CD1c-positive myeloid dendritic cell (primary cell): ENCODE results near the gene TEX101.
"Not testable (repeated sequence)": the region's sequence is repeated elsewhere in the genome, so short reads cannot be mapped to it uniquely, and the experiment has no call there.

Experiments used
- DNase-seq: peaks from one replicate; pipeline ENCODE4 v3.0.0-alpha.2; 2016; ENCODE audit errors: extremely low spot score

The TEX101 gene

DNA sequence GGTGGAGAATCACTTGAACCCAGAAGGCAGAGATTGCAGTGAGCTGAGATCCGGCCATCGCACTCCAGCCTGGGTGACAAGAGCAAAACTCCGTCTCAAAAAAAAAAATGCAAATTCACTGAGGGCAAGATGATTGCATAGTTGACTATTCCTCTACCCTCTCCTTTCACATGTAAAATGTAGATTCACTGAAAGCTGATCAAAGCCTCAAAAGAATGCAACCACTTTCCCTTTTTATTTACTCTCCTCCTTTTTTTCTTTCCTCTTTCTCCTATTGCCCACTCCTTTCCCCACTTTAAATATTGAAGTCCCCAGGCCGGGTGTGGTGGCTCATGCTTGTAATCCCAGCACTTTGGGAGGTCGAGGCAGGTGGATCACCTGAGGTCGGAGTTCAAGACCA, 6.3 kb downstream of the TEX101 start:
- no peak for DNase-seq

DNA sequence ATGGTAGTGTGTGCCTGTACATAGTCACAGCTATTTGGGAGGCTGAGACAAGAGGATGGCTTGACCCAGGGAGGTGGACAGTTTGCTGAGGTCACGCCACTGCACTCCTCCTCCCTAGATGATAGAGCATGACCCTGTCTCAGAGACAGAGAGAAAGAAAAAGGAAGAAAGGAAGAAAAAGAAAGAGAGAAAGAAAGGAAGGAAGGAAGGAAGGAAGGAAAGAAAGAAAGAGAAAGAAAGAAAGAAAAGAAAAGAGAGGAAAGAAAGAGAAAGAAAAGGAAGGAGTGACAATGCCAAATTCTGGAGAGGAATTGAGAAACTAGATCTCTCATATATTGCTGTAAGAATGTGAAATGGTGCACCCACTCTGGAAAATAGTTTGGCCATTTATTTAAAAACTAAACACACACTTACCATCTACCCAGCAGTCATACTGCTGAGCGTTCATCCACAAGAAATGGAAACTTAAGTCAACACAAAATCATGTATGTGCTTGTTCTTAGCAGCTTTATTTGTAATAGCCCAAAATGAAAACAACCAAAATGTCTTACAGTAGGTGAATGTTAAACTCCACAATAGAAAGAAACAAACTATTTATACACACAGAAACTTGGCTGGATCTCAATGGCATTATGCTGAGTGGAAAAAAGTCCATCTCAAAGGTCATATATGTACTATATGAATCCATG, 7.5 kb downstream of the TEX101 start:
- DNase-seq: no peak

DNA sequence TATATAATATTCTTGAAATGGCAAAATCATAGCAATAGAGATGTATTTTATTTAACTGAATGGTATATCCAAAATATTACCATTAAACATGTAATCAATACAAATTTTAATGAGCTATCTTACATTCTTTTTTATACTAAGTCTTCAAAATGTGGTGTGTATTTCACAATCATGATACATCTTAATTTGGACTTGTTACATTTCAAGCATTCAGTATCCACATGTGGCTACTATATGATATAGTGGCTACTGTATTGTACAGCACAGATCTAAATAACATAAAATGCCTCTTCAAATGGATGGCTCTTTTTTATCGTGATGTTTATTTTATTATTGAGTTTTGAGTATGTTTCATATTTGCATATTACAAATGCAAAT, 8.0 kb downstream of the TEX101 start:
- no peak for DNase-seq

DNA sequence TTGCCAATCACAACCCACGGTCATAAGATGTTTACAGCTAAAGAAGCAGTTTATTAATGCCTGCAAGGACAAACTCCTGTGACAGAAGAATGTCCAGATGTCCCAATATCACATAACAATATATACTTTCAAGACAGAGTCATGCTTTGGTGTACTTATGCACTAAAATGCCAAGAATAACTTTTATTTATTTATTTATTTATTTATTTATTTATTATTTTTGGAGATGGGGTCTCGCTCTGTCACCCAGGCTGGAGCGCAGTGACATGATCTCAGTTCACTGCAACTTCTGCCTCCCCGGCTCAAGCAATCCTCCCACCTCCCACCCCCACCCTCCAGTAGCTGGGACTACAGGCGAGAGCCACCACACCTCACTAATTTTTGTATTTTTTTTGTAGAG, 9.1 kb downstream of the TEX101 start:
- DNase-seq: no peak

DNA sequence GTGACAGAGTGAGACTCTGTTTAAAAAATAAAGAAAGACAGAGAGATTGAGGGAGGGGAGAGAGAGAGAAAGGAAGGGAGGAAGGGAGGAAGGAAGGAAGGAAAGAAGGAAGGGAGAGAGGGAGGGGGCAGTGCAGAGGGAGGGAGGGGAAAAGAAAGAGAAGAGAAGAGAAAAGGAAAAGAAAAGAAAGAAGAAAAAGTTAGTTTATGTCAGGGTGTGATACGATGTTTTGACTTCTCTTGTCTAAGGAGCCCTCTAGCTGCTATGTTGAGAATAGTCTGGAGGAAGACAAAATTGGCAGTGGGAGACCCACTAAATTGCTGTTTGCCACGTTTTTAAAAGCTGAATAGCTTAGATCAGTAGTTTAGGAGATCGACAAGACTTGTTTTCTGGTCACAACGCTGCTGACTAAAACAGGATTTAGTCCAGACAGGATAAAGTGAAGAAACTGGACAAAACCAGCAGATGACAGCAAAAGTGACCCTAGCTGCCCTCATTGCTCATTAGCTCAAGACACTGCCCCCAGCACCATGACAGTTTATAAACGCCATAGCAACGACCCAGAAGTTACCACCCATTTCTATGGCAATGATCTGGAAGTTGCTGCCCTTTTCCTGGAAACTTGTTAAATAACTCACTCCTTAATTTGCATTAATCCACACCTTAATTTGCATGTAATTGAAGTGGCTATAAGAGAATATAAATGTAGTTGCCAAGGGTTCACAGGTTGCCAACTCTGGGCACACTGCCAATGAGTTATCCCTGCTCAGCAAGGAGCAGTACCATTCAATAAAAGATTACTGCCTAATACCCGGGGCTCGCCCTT, 11.1 kb downstream of the TEX101 start:
- DNase-seq: no peak

DNA sequence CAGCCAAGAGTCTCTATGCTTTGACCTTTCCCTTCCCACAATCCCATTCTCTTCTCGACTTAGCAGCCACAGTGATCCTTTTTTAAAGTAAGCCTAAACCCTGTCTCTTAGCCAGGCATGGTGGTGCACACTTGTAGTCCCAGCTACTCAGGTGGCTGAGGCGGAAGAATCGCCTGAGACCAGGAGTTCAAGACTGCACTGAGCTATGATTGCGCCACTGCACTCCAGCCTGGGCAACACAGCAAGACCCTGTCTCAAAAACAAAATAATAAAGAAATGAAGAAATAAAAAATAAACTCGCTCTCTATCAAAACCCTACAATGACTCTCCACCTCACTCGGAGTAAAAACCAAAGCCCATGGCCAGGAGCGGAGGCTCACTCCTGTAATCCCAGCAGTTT, 14.7 kb downstream of the TEX101 start:
- DNase-seq: no peak

DNA sequence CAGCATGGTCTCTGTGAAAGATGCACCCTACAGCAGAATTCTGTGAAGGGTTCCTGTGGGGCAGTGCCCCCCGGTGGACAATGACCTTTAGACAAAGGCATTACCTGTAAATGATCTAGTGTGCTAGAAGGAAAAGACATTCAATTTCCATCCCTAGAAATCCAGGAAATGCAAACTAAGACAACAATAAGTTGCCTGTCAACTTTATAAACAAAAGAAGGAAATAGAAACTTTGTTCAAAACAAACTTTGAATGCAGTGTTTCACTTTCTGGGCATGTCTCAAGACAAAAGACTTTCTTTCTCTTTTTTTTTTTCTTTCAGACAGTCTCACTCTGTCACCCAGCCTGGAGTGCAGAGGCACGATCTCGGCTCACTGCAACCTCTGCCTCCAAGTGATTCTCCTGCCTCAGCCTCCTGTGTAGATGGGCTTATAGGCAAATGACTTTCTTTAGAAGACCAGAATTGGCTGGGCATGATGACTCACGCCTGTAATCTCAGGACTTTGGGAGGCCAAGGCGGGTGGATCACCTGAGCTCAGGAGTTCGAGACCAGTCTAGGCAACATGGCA, 15.5 kb downstream of the TEX101 start:
- DNase-seq: no peak

DNA sequence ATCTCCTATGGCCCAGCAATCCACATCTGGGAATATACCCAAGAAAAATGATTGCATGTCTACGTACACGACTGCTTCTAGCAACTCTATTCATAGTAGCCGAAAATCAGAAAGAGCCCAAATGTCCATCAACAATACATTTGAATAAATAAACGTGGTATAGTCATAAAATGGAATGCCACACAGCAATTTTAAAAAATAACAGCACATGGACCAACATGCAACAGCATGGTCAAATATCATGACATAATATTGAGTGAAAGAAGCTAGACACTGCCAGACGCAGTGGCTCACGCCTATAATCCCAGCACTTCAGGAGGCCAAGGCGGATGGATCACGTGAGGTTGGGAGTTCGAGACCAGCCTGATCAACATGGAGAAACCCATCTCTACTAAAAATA, 16.3 kb downstream of the TEX101 start:
- DNase-seq: no peak

DNA sequence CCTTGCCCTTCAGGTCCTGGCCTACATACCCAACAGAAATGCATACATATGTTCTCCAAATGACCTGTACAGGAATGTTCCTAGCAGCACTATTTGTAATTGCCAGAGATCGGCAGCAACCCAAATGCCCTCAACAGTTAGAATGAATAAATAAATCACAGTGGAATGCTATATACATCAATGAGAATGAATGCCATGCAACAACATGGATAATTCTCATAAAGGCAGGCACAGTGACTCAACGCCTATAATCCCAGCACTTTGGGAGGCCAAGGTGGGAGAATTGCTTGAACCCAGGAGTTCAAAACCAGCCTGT, 18.6 kb downstream of the TEX101 start:
- no peak for DNase-seq

DNA sequence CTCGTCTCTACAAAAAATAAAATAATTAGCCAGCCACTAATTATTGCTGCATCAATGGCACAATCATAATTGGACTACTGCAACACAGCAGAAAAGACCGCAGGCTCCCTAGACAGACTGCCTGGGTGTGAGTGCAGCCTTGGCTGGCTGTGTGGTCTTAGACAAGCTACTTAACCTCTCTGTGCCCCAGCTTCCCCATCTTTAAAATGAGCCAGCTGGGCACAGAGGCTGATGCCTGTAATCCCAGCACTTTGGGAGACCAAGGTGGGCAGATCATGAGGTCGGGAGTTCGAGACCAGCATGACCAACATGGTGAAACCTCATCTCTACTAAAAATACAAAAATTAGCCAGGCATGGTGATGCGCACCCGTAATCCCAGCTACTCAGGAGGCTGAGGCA, 19.0 kb downstream of the TEX101 start:
- DNase-seq: no peak

DNA sequence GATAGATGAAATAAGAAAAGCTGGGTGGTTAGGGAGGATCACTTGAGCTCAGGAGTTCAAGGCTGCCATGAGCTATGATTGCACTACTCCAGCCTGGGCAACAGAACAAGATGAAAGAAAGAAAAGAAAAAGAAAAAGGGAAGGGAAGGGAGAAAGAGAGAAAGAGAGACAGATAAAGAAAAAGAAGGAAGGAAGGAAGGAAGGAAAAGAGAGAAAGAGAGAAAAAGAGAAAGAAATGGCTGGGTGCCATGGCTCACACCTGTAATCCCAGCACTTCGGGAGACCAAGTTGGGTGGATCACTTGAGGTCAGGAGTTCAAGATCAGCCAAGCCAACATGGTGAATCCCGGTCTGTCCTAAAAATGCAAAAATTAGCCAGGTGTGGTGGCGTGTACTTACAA, 21.1 kb downstream of the TEX101 start:
- DNase-seq: no peak

DNA sequence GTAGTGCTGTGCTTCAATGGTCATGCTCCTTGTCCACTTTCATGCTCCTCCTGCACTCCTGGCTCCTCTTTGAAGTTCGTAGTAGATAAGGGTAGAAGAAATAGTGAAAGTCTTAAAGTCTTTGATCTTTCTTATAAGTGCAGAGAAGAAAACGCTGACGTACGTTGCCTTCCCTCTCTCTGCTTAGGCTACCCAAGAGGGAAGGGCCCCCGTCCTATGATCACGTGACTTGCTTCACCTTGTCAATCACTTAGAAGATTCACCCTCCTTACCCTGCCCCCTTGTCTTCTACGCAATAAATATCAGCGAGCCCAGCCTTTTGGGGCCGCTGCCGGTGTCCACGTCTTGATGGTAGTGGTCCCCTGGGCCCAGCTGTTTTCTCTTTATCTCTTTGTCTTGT, 22.6 kb downstream of the TEX101 start:
- not testable (repeated sequence) for DNase-seq

DNA sequence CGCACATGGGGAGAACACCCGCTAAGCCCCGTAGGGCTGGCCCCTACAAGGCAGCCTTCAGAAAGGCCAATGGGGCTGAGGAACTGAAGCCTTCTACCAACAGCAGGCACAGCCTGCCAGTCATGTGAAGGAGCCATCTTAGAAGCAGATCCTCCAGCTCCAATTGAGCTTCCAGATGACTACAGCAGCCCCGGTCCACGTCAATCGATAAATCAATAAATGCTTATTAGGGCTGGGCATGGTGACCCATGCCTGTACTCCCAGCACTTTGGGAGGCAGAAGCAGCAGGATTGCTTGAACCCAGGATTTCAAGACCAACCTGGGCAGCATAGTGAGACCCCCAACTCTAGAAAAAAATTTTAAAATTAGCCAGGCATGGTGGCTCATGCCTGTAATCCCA, 23.0 kb downstream of the TEX101 start:
- DNase-seq: no peak

DNA sequence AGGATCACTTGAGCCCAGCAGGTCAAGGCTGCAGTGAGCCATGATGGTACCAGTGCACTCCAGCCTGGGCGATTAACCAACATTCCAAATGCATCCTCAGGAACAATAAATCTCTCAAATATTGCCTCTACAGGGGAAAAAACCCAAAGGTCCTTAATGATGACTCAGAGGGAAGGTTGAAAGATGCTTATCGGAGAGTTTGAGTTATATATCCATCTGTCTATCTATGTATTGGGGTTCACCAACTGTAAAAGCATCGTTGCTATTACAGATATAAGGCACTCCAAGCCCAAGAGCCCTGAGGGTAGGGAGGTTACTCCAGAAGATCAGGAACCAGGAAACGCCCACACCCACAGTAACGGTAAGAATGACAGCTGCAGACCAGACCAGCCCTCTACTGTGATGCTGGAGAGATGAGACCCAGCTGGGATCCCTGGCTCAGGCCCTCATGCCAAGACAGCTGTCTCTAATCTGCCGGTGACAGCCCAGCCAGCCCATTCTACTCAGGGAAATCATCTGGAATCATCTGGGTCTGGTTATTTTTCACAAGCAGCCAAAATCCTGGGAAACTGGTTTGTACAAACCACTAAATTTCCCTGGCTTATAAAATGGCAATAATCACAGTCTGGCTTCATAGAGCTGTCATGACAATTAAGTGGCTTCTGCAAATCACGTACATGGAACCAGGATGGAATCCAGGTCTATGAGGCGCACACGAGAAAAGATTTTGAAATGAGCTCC, 23.8 kb downstream of the TEX101 start:
- no peak for DNase-seq

DNA sequence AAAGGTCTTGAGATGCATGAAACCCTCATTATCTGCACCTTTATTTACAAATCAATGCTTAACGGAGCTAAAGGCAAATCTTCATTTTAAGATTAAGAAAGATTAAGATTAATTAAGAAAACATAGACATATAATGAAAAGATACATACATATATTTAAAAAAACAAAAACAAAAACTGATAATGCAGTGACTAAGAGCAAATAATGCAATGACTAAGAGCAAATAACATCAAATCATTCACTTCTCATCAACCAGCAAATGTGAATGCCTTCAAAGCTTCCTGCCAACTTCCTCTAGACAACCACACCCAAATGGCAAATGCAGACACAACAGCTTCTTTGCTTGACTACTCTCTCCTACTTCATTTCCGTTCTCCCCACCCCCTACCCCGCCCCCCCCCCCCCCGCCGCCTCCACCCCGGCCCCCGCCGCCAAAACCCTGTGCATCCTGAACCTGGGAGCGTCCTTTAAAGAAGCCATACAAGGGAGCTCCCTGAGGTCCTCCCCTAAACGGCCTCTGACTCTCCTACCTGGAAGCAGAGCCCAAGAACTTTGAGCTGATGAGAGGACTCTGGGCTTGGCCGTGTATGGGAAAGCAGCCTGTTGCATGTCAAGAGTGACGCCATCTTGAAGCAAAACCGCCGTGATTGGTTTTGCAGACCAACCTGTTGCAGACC, 24.5 kb downstream of the TEX101 start:
- peak; percentile 57 for DNase-seq

DNA sequence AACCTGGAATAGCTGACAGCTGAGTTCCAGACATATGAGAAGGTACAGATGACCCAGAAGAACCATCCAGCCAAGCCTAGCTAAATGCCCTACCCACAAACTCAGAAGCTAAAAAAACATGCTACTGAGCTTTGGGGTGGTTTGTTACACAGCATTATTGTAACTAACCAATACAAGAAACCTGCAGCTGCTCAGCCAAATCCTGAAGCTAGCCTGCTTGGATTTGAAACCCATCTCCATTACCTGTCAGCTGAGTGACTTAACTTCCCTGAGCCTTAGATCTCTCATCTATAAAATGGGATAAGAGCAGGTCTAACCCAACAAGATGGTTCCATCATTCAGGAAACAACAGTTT, 25.0 kb downstream of the TEX101 start:
- no peak for DNase-seq

DNA sequence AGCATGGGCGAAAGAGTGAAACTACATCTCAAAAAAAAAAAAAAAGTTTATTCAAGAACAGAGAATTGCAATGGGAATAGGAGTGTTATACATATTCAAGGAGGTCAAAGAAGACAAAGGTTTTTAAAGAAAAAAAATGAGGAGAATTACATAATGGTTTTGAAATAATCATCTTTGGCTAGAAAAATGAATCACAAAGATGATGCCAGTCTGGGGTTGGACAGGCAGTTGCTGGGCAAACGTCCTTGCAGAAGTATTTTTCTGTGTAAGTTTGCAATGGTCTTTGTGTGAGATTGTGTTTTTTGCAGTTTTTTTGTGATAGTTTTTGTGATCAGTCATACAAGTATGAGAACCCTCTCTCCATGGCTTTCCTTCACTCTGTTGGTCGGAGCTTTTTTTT, 27.0 kb downstream of the TEX101 start:
- peak; percentile 34 for DNase-seq

DNA sequence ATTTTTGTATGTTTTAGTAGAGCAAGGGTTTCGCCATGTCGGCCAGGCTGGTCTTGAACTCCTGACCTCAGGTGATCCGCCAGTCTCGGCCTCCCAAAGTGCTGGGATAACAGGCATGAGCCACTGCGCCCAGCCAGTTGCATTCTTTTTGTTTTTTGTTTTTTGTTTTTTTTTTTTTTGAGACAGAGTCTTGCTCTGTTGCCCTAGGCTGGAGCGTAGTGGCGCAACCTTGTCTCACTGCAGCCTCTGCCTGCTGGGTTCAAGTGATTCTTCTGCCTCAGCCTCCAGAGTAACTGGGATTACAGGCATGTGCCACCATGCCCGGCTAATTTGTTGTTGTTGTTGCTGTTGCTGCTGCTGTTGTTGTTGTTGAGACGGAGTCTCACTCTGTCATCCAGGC, 29.4 kb downstream of the TEX101 start:
- not testable (repeated sequence) for DNase-seq

DNA sequence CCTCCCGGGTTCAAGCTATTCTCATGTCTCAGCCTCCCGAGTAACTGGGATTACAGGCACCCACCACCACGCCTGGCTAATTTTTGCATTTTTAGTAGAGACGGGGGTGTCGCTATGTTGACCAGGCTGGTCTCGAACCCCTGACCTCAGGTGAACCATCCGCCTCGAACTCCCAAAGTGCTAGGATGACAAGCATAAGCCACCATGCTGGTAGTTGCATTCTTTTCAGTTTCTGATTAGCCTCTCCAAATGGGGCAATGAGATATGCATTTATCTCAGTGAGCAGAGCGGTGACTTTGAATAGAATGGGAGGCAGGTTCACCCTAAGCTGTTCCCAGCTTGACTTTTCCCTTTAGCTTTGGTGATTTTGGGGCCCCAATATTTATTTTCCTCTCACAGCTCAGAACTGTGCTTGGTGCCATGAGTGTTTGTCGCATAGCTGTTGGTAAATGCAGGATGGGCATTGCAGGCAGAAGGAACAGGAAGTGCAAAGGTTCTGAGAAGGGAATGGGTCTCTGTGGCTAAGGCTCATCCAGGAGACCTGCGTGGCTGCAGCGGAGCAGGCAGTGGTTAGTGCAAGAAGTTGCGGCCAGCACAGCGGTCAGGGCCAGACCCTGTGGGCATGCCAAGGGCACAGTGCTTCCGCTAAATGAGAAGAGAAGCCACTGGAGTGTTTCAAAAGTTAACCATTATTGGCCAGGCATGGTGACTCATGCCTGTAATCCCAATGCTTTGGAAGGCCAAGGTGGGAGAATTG, 30.0 kb downstream of the TEX101 start:
- peak; percentile 67 for DNase-seq

DNA sequence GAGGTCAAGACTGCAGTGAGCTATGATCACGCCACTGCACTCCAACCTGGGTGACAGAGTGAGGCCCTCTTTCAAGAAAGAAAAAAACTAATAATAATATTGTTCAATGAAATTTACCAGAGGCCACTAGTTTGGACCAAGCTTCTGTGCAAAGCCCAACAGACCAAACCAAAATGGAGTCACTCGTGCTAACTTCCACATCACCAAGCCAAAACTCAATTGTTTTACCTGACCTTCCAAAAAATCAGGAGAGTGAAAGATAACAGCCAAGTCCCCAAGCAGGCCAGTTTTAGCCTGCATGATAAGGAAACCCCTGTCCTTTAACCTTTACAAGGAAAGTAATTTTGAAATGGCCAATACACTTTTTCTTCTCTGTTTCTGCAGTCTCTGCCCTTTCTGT, 30.7 kb downstream of the TEX101 start:
- no peak for DNase-seq

DNA sequence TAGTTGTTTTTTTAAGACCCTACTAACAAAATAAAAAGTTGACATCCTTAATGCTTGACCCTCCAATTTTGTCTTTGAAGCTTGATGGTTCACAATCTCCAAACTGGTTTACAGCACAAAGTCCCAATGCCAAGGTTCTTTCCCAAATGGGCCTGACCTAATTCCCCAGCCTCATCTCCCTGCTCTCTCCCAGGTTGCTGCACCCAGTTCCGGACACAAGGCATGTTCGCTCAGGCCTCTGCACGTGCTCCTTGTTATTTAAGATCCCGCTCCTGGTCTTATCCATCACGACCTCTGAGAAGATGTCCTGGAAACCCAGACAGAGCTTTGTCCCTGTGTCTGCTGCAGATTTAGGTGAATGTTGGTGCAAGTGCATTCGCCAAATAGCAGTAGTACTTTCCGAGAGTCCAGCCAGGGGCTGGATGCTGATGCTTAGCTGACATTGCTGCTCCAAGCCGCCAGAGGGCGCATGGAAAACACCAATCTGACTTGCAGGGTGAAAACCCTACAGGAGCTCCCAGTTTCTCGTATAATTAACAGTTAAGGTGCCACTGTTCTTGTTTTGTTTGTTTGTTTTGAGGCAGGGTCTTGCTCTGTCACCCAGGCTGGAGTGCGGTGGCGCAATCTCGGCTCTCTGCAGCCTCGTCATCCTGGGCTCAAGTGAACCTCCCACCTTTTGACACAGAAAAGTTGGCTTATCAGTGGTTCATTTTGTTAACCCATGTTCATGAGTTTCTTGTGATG, 32.2 kb downstream of the TEX101 start:
- DNase-seq: peak; percentile 88
